Stimulated activated CD8-positive, alpha-beta memory T cell treated with anti-CD3 and anti-CD28 coated beads, Interleukin-12 subunit alpha, Interleukin-12 subunit beta, amount 100 ng/mL, for 1 hour (primary cell): ENCODE measurements around the gene RPS15.

ENCODE experiments used
- DNase-seq: peaks from one replicate; pipeline ENCODE4 v3.0.0-alpha.2; 2020; ENCODE audit warnings: low read depth

RPS15 gene

GRCh38 chr19:1487576-1488281, 49.5 kb downstream of the RPS15 start:
- DNase-seq, result no peak

- DNase-seq, result no peak
These were observed 50.0 kb downstream of the RPS15 start for GRCh38 chr19:1488282-1488601.

- DNase-seq, result no peak
These were observed 51.5 kb downstream of the RPS15 start for GRCh38 chr19:1489463-1490310.
